CD14-positive monocyte (primary cell): Measurements from ENCODE around the gene ATP6V1G1. TPM values are rescaled to one million over a fixed set of nuclear protein-coding genes. Genes with fewer than 3 reads are reported as not detected.

Source experiments
- DNase-seq, 3 donors: peaks; one replicate each; pipeline ENCODE4 v3.0.0-alpha.2; 2011 to 2022
- H2AFZ ChIP-seq: 2 replicates; pipeline ENCODE4 v1.6.0; 2012; ENCODE audit warnings: mild to moderate bottlenecking, low read depth, low read length, inconsistent platforms; ENCODE audit not compliant: insufficient read depth, poor library complexity, severe bottlenecking
- H3K27ac ChIP-seq, 2 donors: 1 replicate in 1 of 2; 2 replicates in 1 of 2; pipeline ENCODE4 v1.5.1; 2012 to 2013; ENCODE audit warnings: low read length in 2 of 2, control low read depth in 1 of 2, inconsistent platforms in 1 of 2, low read depth in 1 of 2, mild to moderate bottlenecking in 1 of 2
- H3K27me3 ChIP-seq, 2 donors: one replicate each; pipeline versions ENCODE4 v1.6.0 to v1.6.1; 2011 to 2013; ENCODE audit warnings: low read length in 2 of 2; ENCODE audit not compliant: control insufficient read depth in 2 of 2, insufficient read depth in 2 of 2
- H3K36me3 ChIP-seq, 2 donors: replicated peaks in 1 of 2; 1 replicate in 1 of 2; 2 replicates in 1 of 2; pipeline versions ENCODE4 v1.5.1 to v1.6.1; 2012 to 2013; ENCODE audit warnings: low read length in 2 of 2, control low read depth in 1 of 2, inconsistent platforms in 1 of 2, mild to moderate bottlenecking in 1 of 2; ENCODE audit not compliant: insufficient read depth in 2 of 2, control insufficient read depth in 1 of 2
- H3K4me1 ChIP-seq, 2 donors: 1 replicate in 1 of 2; 2 replicates in 1 of 2; pipeline versions ENCODE4 v1.5.1 to v1.6.1; 2012 to 2013; ENCODE audit warnings: low read length in 2 of 2, control low read depth in 1 of 2, inconsistent platforms in 1 of 2, mild to moderate bottlenecking in 1 of 2, moderate library complexity in 1 of 2; ENCODE audit not compliant: insufficient read depth in 2 of 2, control insufficient read depth in 1 of 2
- H3K4me2 ChIP-seq: replicated peaks from 2 replicates; pipeline ENCODE3; 2012; ENCODE audit warnings: low read length, moderate library complexity, mild to moderate bottlenecking; ENCODE audit not compliant: poor library complexity, severe bottlenecking; ENCODE audit errors: extremely low read depth
- H3K4me3 ChIP-seq, 3 experiments: fragments of 200-600 bp in 1 of 3; sonication (generic) in 1 of 3; replicated peaks in 1 of 3; 1 replicate in 2 of 3; 2 replicates in 1 of 3; pipeline ENCODE4 v1.5.1; 2011 to 2013; ENCODE audit warnings: low read length in 3 of 3, mild to moderate bottlenecking in 3 of 3, control low read depth in 2 of 3, low read depth in 2 of 3, inconsistent platforms in 1 of 3, moderate library complexity in 1 of 3
- H3K79me2 ChIP-seq: 2 replicates; pipeline ENCODE4 v1.6.0; 2012; ENCODE audit warnings: mild to moderate bottlenecking, control low read depth, inconsistent platforms, low read length, moderate library complexity; ENCODE audit not compliant: insufficient read depth
- H3K9ac ChIP-seq: 2 replicates; pipeline ENCODE4 v1.6.0; 2017; ENCODE audit warnings: low read length, mild to moderate bottlenecking; ENCODE audit not compliant: insufficient read depth, poor library complexity, severe bottlenecking
- H3K9me3 ChIP-seq, 2 donors: replicated peaks in 1 of 2; 1 replicate in 1 of 2; 2 replicates in 1 of 2; pipeline versions ENCODE4 v1.5.1 to v1.6.1; 2012 to 2013; ENCODE audit warnings: low read length in 2 of 2, control low read depth in 1 of 2; ENCODE audit not compliant: control insufficient read depth in 1 of 2, insufficient read depth in 1 of 2
- H4K20me1 ChIP-seq: 2 replicates; pipeline ENCODE4 v1.6.0; 2012; ENCODE audit warnings: mild to moderate bottlenecking, low read length, control low read depth, moderate library complexity; ENCODE audit not compliant: insufficient read depth
- H3K27ac Mint-ChIP-seq, 7 donors: one replicate each; pipeline ENCODE4 v1.8.0; 2020; ENCODE audit warnings: mild to moderate bottlenecking in 7 of 7, mixed read lengths in 7 of 7, moderate library complexity in 6 of 7, inconsistent platforms in 2 of 7
- H3K27me3 Mint-ChIP-seq, 3 donors: one replicate each; pipeline ENCODE4 v1.8.0; 2021 to 2022; ENCODE audit warnings: low read depth in 3 of 3, mild to moderate bottlenecking in 3 of 3, mixed read lengths in 3 of 3, moderate library complexity in 3 of 3, inconsistent platforms in 1 of 3
- H3K36me3 Mint-ChIP-seq, 2 donors: one replicate each; pipeline ENCODE4 v1.8.0; 2020; ENCODE audit warnings: mixed read lengths in 2 of 2, inconsistent platforms in 1 of 2, mild to moderate bottlenecking in 1 of 2
- H3K4me1 Mint-ChIP-seq: one replicate; pipeline ENCODE4 v1.8.0; 2020; ENCODE audit warnings: mild to moderate bottlenecking, mixed read lengths
- H3K4me3 Mint-ChIP-seq, 2 donors: one replicate each; pipeline ENCODE4 v1.8.0; 2020; ENCODE audit warnings: mild to moderate bottlenecking in 2 of 2, mixed read lengths in 2 of 2, moderate library complexity in 1 of 2
- H3K9me3 Mint-ChIP-seq, 7 donors: one replicate each; pipeline ENCODE4 v1.8.0; 2020 to 2022; ENCODE audit warnings: mixed read lengths in 7 of 7, mild to moderate bottlenecking in 6 of 7, moderate library complexity in 6 of 7, inconsistent platforms in 2 of 7
- CTCF ChIP-seq: fragments of 200-600 bp; IDR thresholded peaks from one replicate; pipeline ENCODE4 v1.8.0; 2022; ENCODE audit warnings: antibody characterized with exemption, mild to moderate bottlenecking
- WGBS: methylation state at CpG from one replicate; pipeline ENCODE4 v1.1.5; 2013; ENCODE audit warnings: missing lambda C conversion rate; ENCODE audit not compliant: insufficient coverage; 5-methylcytosine and 5-hydroxymethylcytosine counted together
- intact Hi-C, 2 donors: fragments of 100-400 bp; cut with micrococcal nuclease; formaldehyde crosslinking; loops; one replicate each; pipeline versions ENCODE4 v1.15.0 to v1.15.1; 2023
- polyA plus RNA-seq, 3 donors: library from polyadenylated mRNA; depleted of rRNA in 1 of 3; unstranded in 2 of 3; stranded (reverse) in 1 of 3; fragments of 300-500 nt in 2 of 3; fragments of >200 nt in 1 of 3; fragmentation: Illumina TruSeq in 2 of 3; gene quantifications; 1 replicate in 2 of 3; 2 replicates in 1 of 3; pipeline ENCODE4 v1.2.3, GENCODE V29; 2012 to 2021

The ATP6V1G1 gene
- polyA plus RNA-seq, 3 donors, result 146 to 226 (median 214) TPM

GRCh38 chr9:114539701-114540380, 47.7 kb upstream of the ATP6V1G1 start:
- 100% methylated on average over 1 of the region's 9 CpGs for whole genome bisulfite sequencing
- Histone ChIP-seq H2AFZ (no peak overlapping the region), H3K9ac (no peak overlapping the region), H3K27ac (no peak overlapping the region), H3K9me3 (no peaks in the 10 kb centered on the region), H3K27me3 (no peaks in the 10 kb centered on the region), H3K4me2 (no peak overlapping the region), H3K4me3 (no peak overlapping the region), H3K4me1 (no peaks in the 10 kb centered on the region), H3K79me2 (no peaks in the 10 kb centered on the region), H3K36me3 (no peaks in the 10 kb centered on the region), H4K20me1 (no peaks in the 10 kb centered on the region)
- H3K36me3 Mint-ChIP-seq, result no peaks in the 10 kb centered on the region
- no peak for DNase-seq
- no peak overlapping the region for H3K4me3 Mint-ChIP-seq
- intact Hi-C loops, result no loop called here
- peaks cover 0 to 3% (median 0%) of the 10 kb centered on the region in 7 donors for H3K9me3 Mint-ChIP-seq
- TF ChIP-seq CTCF, result no peak
- peaks cover 4% of the 10 kb centered on the region for H3K4me1 Mint-ChIP-seq
- peaks cover 0 to 8% (median 2%) of the 10 kb centered on the region in 3 donors for H3K27me3 Mint-ChIP-seq
- H3K27ac Mint-ChIP-seq, result no peak overlapping the region

- Mint-ChIP-seq H3K9me3 (peaks cover 0 to 6% (median 0%) of the 10 kb centered on the region in 7 donors), H3K4me1 (peaks cover 6% of the 10 kb centered on the region), H3K27me3 (peaks cover 0 to 6% (median 6%) of the 10 kb centered on the region in 3 donors), H3K36me3 (no peaks in the 10 kb centered on the region), H3K4me3 (no peak overlapping the region), H3K27ac (no peak overlapping the region)
- no peak for DNase-seq
- Histone ChIP-seq H2AFZ (no peak overlapping the region), H3K79me2 (no peaks in the 10 kb centered on the region), H3K27me3 (no peaks in the 10 kb centered on the region), H3K36me3 (no peaks in the 10 kb centered on the region), H3K4me3 (no peak overlapping the region), H3K4me2 (no peak overlapping the region), H3K9me3 (no peaks in the 10 kb centered on the region), H3K4me1 (no peaks in the 10 kb centered on the region), H3K27ac (no peak overlapping the region), H3K9ac (no peak overlapping the region), H4K20me1 (no peaks in the 10 kb centered on the region)
- TF ChIP-seq CTCF, result no peak
- intact Hi-C loops, result no loop called here
- 80% methylated on average over 1 of the region's 5 CpGs for WGBS
These were observed 42.5 kb upstream of the ATP6V1G1 start for GRCh38 chr9:114545055-114545454.
